ENCODE measurements around the gene HRH1.
A peak's percentile ranks its signal among the peaks of the same experiment; 100 is the strongest.

The HRH1 gene

DNA sequence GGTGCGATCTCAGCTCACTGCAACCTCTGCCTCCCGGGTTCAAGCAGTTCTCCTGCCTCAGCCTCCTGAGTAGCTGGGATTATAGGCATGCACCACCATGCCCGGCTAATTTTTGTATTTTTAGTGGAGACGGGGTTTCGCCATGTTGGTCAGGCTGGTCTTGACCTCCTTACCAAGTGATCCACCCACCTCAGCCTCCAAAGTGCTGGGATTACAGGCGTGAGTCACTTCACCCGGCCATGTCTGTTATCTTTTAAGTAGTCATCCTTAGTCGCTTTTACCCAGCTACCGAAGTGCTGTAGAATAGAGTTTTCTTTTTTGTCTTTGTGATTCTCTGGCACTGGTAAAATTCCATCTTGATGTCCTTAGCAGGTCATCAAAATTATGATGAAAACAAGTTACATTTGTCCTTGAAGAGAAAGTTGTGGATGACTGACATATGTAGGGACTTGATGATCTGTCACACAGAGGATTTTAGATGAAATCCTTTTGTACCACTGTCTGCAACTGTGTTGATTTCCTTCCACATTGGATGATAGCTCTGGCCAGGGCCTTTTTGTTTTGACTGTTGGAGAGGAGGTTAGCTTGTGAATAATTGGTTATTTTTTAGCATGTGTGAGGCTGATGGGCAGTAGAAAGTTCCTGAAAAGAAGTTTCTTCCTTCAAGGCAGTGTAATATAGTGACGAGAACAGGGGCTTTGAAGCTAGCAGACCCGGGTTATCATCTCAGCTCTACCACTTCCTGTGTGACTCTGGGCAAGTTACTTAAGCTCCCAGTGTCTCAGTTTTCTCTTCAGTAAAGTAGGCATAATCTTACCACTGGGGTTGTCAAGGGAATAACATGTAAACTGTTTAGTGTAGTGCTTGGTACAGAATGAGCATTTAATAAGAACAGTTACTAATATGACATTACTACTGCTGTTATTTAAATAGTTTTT lies 136.7 kb downstream of the HRH1 start:
- FAIRE-seq = no peak
- peak; percentile 26; the same call in 1 of the 2 replicates for TF ChIP-seq SPI1 (IDR thresholded peaks at IDR 0.05; ENCODE audit: low read depth, low read length)
- no peak for TF ChIP-seq POU2F2 (IDR thresholded peaks at IDR 0.05; ENCODE audit: low read depth, low read length)
- DNase-seq (ENCODE audit: insufficient read length, low spot score) = no peak

DNA sequence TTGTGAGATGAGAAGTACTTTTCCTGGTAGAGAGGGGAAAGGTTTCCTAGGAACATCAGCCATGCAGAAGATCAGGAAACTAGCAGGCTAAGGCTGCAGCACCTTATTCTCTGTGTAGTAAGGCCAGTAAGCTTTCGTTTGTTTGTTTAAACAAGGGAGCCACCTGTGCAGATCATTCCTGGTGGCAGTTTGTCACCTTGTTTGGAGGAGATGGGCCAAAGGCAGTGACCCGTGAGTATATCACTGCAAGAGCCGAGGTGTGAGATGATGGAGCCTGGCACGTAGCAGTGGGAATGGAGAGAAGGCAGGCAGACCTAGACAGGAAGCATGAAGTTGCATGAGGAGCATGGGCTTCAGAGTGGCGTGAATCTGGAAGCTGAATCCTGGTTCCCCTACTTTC lies 137.5 kb downstream of the HRH1 start:
- TF ChIP-seq POU2F2 (IDR thresholded peaks at IDR 0.05; ENCODE audit: low read depth, low read length) (no peak), TAF1 (IDR thresholded peaks at IDR 0.05; ENCODE audit: low read depth, low read length) (no peak), POLR2AphosphoS5 (IDR thresholded peaks at IDR 0.05; ENCODE audit: low read depth, low read length) (no peak), PAX5 (IDR thresholded peaks at IDR 0.05; ENCODE audit: insufficient read depth, low read length, severe bottlenecking) (no peak)
- FAIRE-seq (no peak), DNase-seq (ENCODE audit: insufficient read length, low spot score) (no peak)

DNA sequence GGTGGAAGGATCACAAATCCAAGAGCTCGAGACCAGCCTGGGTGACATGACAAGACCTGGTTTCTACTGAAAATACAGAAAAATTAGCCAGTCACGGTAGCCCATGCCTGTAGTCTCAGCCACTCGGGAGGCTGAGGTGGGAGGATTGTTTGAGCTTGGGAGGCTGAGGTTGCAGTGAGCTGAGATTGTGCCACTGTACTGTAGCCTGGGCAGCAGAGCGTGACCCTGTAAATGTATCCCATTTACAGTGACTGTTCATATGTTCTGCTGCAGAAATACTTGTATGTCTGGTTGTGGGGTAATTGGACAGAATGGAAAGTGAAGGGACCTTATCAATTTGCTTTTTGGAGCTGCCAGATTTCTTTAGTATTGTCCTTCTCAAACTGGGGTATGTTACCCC lies 142.8 kb downstream of the HRH1 start:
- DNase-seq (ENCODE audit: insufficient read length, low spot score) (no peak), FAIRE-seq (no peak)
- TF ChIP-seq PAX5 (IDR thresholded peaks at IDR 0.05; ENCODE audit: insufficient read depth, low read length, severe bottlenecking) (peak; percentile 59), SPI1 (IDR thresholded peaks at IDR 0.05; ENCODE audit: low read depth, low read length) (no peak), POLR2AphosphoS5 (IDR thresholded peaks at IDR 0.05; ENCODE audit: low read depth, low read length) (no peak)

DNA sequence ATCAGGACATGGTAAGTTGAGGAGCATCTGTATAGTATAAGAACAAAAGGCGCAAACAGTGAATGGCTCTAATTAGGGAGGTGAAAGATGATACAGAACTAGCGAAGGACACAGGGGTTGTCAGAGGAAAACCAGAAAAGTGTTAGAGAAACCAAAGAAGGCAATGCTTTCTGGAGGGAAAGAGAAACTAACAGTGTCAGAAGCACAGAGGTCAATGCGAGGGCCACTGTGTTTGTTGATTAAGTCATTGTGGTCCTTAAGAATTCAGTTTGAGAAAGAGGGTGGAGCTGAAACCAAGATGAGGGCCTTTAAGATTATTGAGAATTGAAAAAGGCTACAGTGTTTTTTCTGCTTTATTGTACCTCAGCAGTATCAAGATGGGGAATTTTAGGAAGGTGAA lies 146.7 kb downstream of the HRH1 start:
- DNase-seq (ENCODE audit: insufficient read length, low spot score) (no peak), FAIRE-seq (peak; percentile 20)
- TF ChIP-seq POLR2AphosphoS5 (IDR thresholded peaks at IDR 0.05; ENCODE audit: low read depth, low read length) (no peak), PAX5 (IDR thresholded peaks at IDR 0.05; ENCODE audit: insufficient read depth, low read length, severe bottlenecking) (no peak), POLR2A (IDR thresholded peaks at IDR 0.05; ENCODE audit: low read depth, low read length) (no peak), SPI1 (IDR thresholded peaks at IDR 0.05; ENCODE audit: low read depth, low read length) (no peak), TAF1 (IDR thresholded peaks at IDR 0.05; ENCODE audit: low read depth, low read length) (no peak), POU2F2 (IDR thresholded peaks at IDR 0.05; ENCODE audit: low read depth, low read length) (no peak)

DNA sequence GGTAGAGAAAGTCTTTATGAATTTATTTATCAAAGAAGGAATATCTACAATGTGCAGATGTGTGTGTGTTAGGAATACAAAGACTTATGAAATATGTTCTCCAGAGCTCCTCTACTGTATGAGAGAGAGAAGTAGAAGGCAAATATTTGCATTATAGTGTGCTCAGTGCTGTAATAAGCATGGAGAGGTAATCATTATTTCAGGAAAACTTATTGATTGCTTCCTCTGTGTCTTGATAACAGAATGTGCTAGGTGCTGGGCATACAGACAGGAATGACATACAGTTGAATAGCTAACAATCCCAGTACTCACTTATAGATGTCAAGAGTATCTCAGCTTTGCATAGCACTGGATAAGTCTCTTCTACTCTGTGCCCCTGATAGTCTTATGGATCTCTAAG lies 148.2 kb downstream of the HRH1 start:
- TF ChIP-seq SPI1 (IDR thresholded peaks at IDR 0.05; ENCODE audit: low read depth, low read length) = no peak
- no peak for TF ChIP-seq POLR2A (IDR thresholded peaks at IDR 0.05; ENCODE audit: low read depth, low read length)
- no peak for TF ChIP-seq TAF1 (IDR thresholded peaks at IDR 0.05; ENCODE audit: low read depth, low read length)
- no peak for TF ChIP-seq PAX5 (IDR thresholded peaks at IDR 0.05; ENCODE audit: insufficient read depth, low read length, severe bottlenecking)
- no peak for TF ChIP-seq POU2F2 (IDR thresholded peaks at IDR 0.05; ENCODE audit: low read depth, low read length)
- TF ChIP-seq POLR2AphosphoS5 (IDR thresholded peaks at IDR 0.05; ENCODE audit: low read depth, low read length) = no peak
- DNase-seq (ENCODE audit: insufficient read length, low spot score) (no peak), FAIRE-seq (no peak)

DNA sequence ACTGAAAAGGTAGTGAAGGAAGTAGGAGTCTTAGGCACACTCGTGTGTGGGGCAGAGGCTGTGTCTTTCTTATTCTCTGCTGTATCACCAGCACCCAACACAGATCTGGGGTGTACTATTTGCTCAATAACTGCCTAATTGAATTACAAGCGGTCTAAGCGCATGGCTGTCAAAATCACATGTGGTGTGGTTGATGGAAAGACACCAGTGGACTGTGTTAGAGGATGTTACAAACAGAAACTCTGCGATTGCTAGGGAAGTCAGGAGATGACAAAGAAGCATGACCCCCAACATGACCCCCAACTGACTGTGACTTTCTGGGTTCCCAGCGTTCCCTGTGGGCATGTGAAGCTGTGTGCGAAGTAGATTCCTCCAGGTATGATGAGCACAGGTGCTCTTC lies 149.9 kb downstream of the HRH1 start:
- DNase-seq (ENCODE audit: insufficient read length, low spot score) (no peak), FAIRE-seq (no peak)
- TF ChIP-seq PAX5 (IDR thresholded peaks at IDR 0.05; ENCODE audit: insufficient read depth, low read length, severe bottlenecking) (no peak), SPI1 (IDR thresholded peaks at IDR 0.05; ENCODE audit: low read depth, low read length) (no peak), TAF1 (IDR thresholded peaks at IDR 0.05; ENCODE audit: low read depth, low read length) (no peak), POLR2AphosphoS5 (IDR thresholded peaks at IDR 0.05; ENCODE audit: low read depth, low read length) (no peak), POU2F2 (IDR thresholded peaks at IDR 0.05; ENCODE audit: low read depth, low read length) (no peak), POLR2A (IDR thresholded peaks at IDR 0.05; ENCODE audit: low read depth, low read length) (no peak)

DNA sequence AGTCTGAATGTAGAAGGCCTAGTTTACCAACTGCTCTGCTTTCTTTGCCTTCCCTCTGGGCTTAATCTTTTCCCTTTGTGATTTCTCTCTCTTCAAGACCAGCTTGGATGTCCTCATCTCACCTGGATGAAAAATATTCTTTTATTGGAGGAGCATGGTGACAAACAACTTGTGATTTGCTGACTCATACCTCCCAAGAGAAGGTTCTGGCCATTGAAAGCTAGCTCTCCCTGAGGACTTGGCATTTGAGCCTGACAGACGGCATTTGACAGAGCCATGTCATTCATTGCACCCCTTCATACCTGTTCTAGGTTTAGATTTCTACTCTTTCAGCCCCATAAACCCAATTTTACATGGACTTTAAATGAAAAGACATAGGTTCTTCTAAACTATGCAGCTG lies 151.2 kb downstream of the HRH1 start:
- TF ChIP-seq POU2F2 (IDR thresholded peaks at IDR 0.05; ENCODE audit: low read depth, low read length) (no peak), TAF1 (IDR thresholded peaks at IDR 0.05; ENCODE audit: low read depth, low read length) (no peak), POLR2A (IDR thresholded peaks at IDR 0.05; ENCODE audit: low read depth, low read length) (no peak), SPI1 (IDR thresholded peaks at IDR 0.05; ENCODE audit: low read depth, low read length) (no peak), PAX5 (IDR thresholded peaks at IDR 0.05; ENCODE audit: insufficient read depth, low read length, severe bottlenecking) (no peak), POLR2AphosphoS5 (IDR thresholded peaks at IDR 0.05; ENCODE audit: low read depth, low read length) (no peak)
- FAIRE-seq (no peak), DNase-seq (ENCODE audit: insufficient read length, low spot score) (no peak)

DNA sequence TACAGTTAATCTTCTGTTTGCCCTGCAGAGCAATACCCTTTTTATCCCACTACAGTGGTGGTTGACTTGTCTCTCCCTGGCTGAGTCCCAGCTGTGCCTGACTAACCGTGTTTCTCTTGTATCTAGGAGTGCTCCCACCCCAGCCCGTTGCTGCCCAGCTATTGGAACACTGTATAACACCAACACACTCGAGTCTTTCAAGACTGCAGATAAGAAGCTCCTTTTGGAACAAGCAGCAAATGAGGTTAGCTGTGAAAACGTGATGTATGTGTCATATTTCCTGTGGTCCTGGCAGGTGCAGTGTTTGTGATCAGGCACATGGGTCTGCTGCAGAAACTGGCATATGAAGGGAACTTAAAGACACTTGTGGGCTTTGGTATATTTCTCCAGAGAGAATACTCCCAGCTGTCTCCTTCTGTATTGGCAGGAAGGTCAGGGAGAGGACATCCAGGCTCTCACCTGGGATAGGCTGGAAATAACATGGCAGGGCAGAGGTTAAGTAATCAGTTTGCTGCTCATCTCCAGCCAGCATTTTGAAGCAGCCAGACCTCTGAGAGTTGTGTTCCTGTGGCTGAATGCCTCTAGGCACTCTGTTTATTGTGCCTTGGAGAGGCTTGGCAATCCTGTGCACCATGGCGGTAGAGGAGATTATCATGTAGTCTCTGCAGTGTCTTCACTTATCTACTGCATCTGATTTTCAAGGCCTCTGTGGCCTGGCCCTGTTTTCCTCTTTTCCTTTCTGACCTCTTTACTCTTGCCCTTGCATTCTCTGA lies 152.7 kb downstream of the HRH1 start:
- no peak for FAIRE-seq
- no peak for DNase-seq (ENCODE audit: insufficient read length, low spot score)
- TF ChIP-seq POU2F2 (IDR thresholded peaks at IDR 0.05; ENCODE audit: low read depth, low read length) (no peak), POLR2A (IDR thresholded peaks at IDR 0.05; ENCODE audit: low read depth, low read length) (no peak), PAX5 (IDR thresholded peaks at IDR 0.05; ENCODE audit: insufficient read depth, low read length, severe bottlenecking) (no peak), TAF1 (IDR thresholded peaks at IDR 0.05; ENCODE audit: low read depth, low read length) (no peak), POLR2AphosphoS5 (IDR thresholded peaks at IDR 0.05; ENCODE audit: low read depth, low read length) (no peak), SPI1 (IDR thresholded peaks at IDR 0.05; ENCODE audit: low read depth, low read length) (no peak)

DNA sequence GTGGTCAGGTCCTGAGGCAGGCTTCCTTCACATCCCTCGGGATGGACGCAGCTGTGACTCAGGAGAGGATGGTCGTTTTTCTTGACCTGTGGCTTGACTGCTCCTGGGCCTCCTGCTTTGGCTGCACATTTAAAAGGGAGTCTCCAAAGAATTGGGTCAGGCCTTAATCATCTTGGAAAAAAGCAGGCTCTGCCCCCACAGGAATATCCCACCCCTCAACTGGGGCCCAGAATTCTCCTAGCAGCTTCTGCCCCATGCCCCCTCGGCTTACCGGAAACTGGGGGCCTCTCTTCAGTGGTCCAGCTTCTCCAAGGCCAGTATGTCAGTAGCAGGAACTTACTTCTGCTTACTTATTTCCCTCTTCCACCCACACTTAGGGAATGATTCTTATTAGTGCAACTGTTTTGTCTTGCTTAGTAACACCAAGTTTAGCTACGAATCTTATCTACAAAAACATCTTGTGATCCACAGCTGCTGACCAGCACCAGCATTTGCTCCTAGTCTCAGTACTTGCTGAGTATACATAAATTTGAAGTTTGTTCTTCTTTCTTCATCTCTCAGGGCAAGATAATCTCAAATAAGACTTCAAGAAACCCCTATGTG lies 153.6 kb downstream of the HRH1 start:
- no peak for FAIRE-seq
- TF ChIP-seq TAF1 (IDR thresholded peaks at IDR 0.05; ENCODE audit: low read depth, low read length) (no peak), POLR2AphosphoS5 (IDR thresholded peaks at IDR 0.05; ENCODE audit: low read depth, low read length) (no peak), POU2F2 (IDR thresholded peaks at IDR 0.05; ENCODE audit: low read depth, low read length) (no peak), SPI1 (IDR thresholded peaks at IDR 0.05; ENCODE audit: low read depth, low read length) (no peak), PAX5 (IDR thresholded peaks at IDR 0.05; ENCODE audit: insufficient read depth, low read length, severe bottlenecking) (no peak), POLR2A (IDR thresholded peaks at IDR 0.05; ENCODE audit: low read depth, low read length) (no peak)

More for the DNA sequence above, 153.6 kb downstream of the HRH1 start:
- no peak for DNase-seq (ENCODE audit: insufficient read length, low spot score)
